HepG2 (cell line): ENCODE data around the gene KCNB1.

Experiments used
- TMF1 ChIP-seq: sonication (generic); formaldehyde crosslinking; IDR thresholded peaks from 2 replicates; pipeline ENCODE4 v1.8.1; 2022; ENCODE audit warnings: low read depth, missing genetic modification reagents
- TF ChIP-seq, protein P1 (sequence below): sonication (generic); formaldehyde crosslinking; IDR thresholded peaks from 2 replicates; pipeline ENCODE4 v1.5.0; 2020; ENCODE audit warnings: mild to moderate bottlenecking, missing genetic modification reagents, moderate library complexity

DNA sequence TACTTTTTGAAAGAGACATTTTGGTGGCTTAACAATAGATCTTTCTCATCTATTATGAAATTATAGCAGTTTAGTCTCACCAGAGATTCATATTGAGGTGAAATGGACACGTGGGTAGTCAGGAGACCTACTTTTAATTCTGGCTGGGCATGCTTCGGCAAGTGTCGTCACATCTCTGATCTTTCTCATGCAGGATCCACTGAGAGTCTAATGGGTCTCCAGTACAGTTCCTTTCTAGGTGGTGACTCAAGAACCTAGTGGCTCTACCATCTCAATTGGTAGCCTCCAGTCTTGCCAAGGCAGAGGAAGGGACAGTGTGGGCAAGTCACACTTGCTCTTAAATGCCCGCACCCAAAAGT lies 94.9 kb downstream of the KCNB1 start:
- TF ChIP-seq, protein P1, sequence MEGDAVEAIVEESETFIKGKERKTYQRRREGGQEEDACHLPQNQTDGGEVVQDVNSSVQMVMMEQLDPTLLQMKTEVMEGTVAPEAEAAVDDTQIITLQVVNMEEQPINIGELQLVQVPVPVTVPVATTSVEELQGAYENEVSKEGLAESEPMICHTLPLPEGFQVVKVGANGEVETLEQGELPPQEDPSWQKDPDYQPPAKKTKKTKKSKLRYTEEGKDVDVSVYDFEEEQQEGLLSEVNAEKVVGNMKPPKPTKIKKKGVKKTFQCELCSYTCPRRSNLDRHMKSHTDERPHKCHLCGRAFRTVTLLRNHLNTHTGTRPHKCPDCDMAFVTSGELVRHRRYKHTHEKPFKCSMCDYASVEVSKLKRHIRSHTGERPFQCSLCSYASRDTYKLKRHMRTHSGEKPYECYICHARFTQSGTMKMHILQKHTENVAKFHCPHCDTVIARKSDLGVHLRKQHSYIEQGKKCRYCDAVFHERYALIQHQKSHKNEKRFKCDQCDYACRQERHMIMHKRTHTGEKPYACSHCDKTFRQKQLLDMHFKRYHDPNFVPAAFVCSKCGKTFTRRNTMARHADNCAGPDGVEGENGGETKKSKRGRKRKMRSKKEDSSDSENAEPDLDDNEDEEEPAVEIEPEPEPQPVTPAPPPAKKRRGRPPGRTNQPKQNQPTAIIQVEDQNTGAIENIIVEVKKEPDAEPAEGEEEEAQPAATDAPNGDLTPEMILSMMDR (CRISPR knock-in tag), result no peak
- no peak for TF ChIP-seq TMF1 (CRISPR knock-in tag)
